GM18519 (cell line): ENCODE measurements around the gene ZNF516.
"Not testable (repeated sequence)": the region's sequence is repeated elsewhere in the genome, so short reads cannot be mapped to it uniquely, and the experiment has no call there.

Source experiments
- ATAC-seq: cut with Tn5 transposase; IDR thresholded peaks from one replicate; pipeline ENCODE4 v1.9.1; 2021; ENCODE audit warnings: mild to moderate bottlenecking, moderate library complexity; ENCODE audit not compliant: unreplicated experiment, low FRiP score

ZNF516 gene

GRCh38 chr18:76490670-76491472, 4.2 kb downstream of the ZNF516 start:
- no peak for ATAC-seq

- ATAC-seq = no peak
Observed at GRCh38 chr18:76490033-76490432, 5.0 kb downstream of the ZNF516 start.

- no peak for ATAC-seq
Observed at GRCh38 chr18:76489081-76489480, 6.0 kb downstream of the ZNF516 start.

- no peak for ATAC-seq
Observed at GRCh38 chr18:76488190-76488589, 6.9 kb downstream of the ZNF516 start.

GRCh38 chr18:76487782-76488181, 7.3 kb downstream of the ZNF516 start:
- no peak for ATAC-seq

- no peak for ATAC-seq
Observed at GRCh38 chr18:76487070-76487469, 8.0 kb downstream of the ZNF516 start.

- ATAC-seq = no peak
Observed at GRCh38 chr18:76486574-76486973, 8.5 kb downstream of the ZNF516 start.

- no peak for ATAC-seq
Observed at GRCh38 chr18:76486038-76486437, 9.0 kb downstream of the ZNF516 start.

GRCh38 chr18:76484749-76485387, 10.2 kb downstream of the ZNF516 start:
- no peak for ATAC-seq

GRCh38 chr18:76483780-76484179, 11.3 kb downstream of the ZNF516 start:
- ATAC-seq = no peak

- no peak for ATAC-seq
Observed at GRCh38 chr18:76482971-76483691, 11.9 kb downstream of the ZNF516 start.

GRCh38 chr18:76482267-76482666, 12.8 kb downstream of the ZNF516 start:
- ATAC-seq = no peak

GRCh38 chr18:76480913-76481312, 14.1 kb downstream of the ZNF516 start:
- no peak for ATAC-seq

- no peak for ATAC-seq
Observed at GRCh38 chr18:76479351-76480238, 15.4 kb downstream of the ZNF516 start.

GRCh38 chr18:76476665-76477561, 18.1 kb downstream of the ZNF516 start:
- ATAC-seq = peak; percentile 53

- no peak for ATAC-seq
Observed at GRCh38 chr18:76475450-76476194, 19.4 kb downstream of the ZNF516 start.

- ATAC-seq = no peak
Observed at GRCh38 chr18:76474824-76475223, 20.2 kb downstream of the ZNF516 start.

GRCh38 chr18:76473521-76473920, 21.5 kb downstream of the ZNF516 start:
- not testable (repeated sequence) for ATAC-seq

- no peak for ATAC-seq
Observed at GRCh38 chr18:76472829-76473228, 22.2 kb downstream of the ZNF516 start.
